Fibroblast of mammary gland (primary cell): ENCODE data around the gene KIF19.

Experiments used
- DNase-seq: peaks from one replicate; pipeline ENCODE4 v3.0.0-alpha.2; 2010; ENCODE audit warnings: low read depth
- H3K4me3 ChIP-seq: 2 replicates; pipeline ENCODE4 v1.5.1; 2011; ENCODE audit warnings: low read depth, mild to moderate bottlenecking, low read length, moderate library complexity; ENCODE audit not compliant: control insufficient read depth
- TF ChIP-seq, protein P1 (sequence below): conservative IDR thresholded peaks from 2 replicates; pipeline ENCODE4 v1.5.1; 2011; ENCODE audit warnings: low read depth, low read length, inconsistent platforms; ENCODE audit not compliant: control insufficient read depth, insufficient read depth

The KIF19 gene

DNA sequence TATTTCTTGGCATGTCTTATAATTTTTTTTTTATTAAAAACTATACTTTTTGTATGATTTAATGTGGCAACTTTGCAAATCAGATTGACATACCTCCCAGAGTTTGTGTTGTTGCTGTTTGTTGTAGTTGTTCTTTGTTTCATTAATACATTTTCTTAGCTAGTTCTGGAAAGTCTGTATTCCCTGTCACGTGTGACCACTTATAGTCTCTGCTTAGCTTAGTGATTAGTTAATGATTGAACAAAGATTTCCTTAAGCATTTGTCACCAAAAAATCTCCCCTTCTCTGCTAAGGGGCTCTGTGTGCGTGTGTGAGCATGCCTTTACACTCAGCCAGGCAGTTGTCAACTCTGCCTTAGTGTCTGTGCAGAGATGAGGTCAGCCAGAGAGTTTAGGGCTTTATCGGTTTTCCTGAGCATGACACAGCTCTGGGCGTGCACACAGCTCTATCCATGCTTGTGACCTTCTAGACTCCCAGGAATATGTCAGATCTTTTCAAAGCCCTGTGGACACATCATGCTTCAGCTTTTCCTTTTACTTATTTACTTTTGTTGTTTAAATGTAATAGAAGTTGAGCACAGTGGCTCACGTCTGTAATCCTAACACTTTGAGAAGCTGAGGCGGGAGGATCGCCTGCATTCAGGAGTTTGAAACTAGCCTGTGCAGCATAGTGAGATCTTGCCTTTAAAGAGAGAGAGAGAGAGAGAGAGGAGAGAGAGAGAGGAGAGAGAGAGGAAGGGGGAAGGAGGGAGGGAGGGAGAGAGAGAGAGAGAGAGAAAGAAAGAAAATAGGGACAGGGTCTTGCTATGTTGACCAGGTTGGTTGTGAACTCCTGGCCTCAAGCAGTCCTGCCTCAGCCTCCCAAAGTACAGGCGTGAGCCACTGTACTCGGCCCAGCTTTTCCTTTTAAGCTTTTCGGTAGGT is 30.1 kb upstream of the KIF19 start:
- no peak overlapping the region for H3K4me3 ChIP-seq
- TF ChIP-seq, protein P1, sequence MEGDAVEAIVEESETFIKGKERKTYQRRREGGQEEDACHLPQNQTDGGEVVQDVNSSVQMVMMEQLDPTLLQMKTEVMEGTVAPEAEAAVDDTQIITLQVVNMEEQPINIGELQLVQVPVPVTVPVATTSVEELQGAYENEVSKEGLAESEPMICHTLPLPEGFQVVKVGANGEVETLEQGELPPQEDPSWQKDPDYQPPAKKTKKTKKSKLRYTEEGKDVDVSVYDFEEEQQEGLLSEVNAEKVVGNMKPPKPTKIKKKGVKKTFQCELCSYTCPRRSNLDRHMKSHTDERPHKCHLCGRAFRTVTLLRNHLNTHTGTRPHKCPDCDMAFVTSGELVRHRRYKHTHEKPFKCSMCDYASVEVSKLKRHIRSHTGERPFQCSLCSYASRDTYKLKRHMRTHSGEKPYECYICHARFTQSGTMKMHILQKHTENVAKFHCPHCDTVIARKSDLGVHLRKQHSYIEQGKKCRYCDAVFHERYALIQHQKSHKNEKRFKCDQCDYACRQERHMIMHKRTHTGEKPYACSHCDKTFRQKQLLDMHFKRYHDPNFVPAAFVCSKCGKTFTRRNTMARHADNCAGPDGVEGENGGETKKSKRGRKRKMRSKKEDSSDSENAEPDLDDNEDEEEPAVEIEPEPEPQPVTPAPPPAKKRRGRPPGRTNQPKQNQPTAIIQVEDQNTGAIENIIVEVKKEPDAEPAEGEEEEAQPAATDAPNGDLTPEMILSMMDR: no peak
- peak; percentile 19 for DNase-seq

DNA sequence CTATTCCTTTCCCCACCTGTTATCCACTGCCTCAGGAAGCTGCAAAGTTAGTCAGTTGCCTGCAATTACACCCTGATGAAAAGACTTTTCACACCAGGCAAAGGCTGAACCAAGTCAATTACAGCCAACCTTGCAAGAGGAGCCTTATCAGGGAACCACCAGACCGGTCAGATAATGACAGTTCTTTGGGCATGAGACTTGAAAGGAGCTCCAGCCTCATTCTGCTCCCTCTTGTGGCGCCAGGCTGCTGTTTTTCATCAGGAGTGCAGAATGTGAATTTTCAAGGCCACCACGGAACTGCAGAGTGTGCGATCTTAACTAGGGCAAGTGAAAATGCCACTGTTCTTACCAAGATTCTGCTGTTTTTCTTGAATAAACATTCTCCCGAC is 29.5 kb upstream of the KIF19 start:
- TF ChIP-seq, protein P1: peak; percentile 63
- DNase-seq: peak; percentile 53
- no peak overlapping the region for H3K4me3 ChIP-seq

DNA sequence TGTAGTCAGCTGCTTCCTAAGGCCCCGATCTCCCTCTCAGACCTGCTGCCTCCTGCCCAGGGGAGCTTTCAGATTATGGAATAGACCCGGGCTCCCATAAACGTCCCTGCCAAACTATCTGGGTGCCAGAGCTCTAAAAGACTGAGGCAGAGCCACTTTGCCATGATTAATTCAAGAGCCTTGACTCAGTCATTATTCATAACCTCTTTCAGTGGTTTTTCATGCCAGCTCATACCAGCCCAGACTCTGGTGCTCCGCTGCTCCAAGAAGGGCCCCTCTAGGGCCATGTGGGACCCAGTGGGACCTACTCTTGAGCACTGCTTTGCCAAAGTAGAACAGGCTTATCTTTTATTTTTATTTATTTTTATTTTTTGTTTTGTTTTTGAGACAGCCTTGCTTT is 28.1 kb upstream of the KIF19 start:
- TF ChIP-seq, protein P1: no peak
- H3K4me3 ChIP-seq: no peak overlapping the region
- DNase-seq: peak; percentile 16

DNA sequence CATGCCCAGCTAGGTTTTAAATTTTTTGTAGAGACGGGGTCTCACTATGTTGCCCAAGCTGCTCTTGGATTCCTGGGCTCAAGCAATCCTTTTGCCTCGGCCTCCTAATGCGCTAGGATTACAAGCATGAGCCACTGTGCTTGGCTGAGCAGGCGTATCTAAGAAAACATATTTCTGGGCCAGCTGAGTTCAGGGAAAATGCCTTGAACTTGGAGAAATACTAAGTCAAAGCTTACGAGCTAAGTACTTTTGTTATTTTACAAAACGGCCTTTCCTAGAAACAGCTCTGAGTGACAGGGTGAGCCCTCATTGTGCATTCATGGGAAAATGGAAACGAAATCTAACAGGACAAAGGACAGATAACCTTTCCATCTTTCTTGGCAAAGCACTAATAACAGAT is 27.2 kb upstream of the KIF19 start:
- no peak overlapping the region for H3K4me3 ChIP-seq
- TF ChIP-seq, protein P1: no peak
- DNase-seq: no peak

DNA sequence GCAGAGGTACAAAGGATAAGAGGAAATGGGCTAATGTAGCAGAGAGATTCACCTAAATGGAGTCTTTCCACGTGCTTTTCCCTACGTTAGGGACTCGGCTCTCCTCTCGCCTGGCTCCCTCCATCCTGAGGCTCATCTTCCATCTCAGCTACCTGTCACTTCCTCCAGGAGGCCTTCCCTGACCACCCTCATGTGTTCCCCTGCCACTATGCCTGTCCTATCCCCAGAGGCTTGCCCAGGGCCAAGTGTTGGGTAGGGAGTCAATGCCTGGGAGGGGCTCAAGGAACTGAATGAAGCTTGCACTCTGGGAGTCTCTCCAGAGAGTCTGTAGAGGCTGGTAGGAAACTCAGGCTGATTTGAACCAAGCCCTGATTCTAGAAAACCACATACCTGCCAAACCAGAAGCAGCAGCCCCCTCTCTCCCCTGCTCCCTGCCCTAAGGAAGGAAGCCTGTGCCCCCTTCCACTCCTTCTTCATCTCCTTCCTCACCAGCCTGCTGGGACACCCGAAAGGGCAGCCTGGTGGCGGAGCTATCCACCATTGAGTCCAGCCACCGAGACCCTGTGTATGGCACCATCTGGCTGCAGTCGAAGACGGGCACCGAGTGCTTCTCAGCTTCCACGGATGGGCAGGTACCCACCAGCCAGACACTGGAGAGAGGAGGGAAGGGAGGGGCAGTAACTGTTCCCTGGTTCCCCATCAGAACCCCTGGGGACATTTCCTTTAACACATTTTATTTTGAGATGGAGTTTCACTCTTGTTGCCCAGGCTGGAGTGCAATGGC is 26.6 kb upstream of the KIF19 start:
- H3K4me3 ChIP-seq: no peak overlapping the region
- DNase-seq: no peak
- TF ChIP-seq, protein P1: no peak

GRCh38 chr17:74303305-74303704 is 22.7 kb upstream of the KIF19 start:
- no peak for DNase-seq
- H3K4me3 ChIP-seq: no peak overlapping the region
- TF ChIP-seq, protein P1: no peak
